Retinal pigment epithelial cell (primary cell): Measurements from ENCODE around the gene CLASP1.

Experiments used
- DNase-seq: peaks from one replicate; pipeline ENCODE4 v3.0.0-alpha.2; 2010; ENCODE audit warnings: low read depth
- H3K4me3 ChIP-seq: 2 replicates; pipeline ENCODE4 v1.5.1; 2011; ENCODE audit warnings: mild to moderate bottlenecking, low read length, control low read depth, moderate library complexity
- CTCF ChIP-seq: conservative IDR thresholded peaks from 2 replicates; pipeline ENCODE4 v1.5.1; 2011; ENCODE audit warnings: low read depth, low read length, control low read depth, inconsistent platforms

The CLASP1 gene

GRCh38 chr2:121362774-121363173 lies 286.5 kb downstream of the CLASP1 start:
- H3K4me3 ChIP-seq = no peak overlapping the region
- no peak for DNase-seq
- TF ChIP-seq CTCF = no peak

GRCh38 chr2:121362226-121362625 lies 287.0 kb downstream of the CLASP1 start:
- no peak for DNase-seq
- no peak overlapping the region for H3K4me3 ChIP-seq
- TF ChIP-seq CTCF = no peak

- no peak for DNase-seq
- no peak overlapping the region for H3K4me3 ChIP-seq
- TF ChIP-seq CTCF = no peak
These were observed 288.5 kb downstream of the CLASP1 start for GRCh38 chr2:121360566-121361300.

- H3K4me3 ChIP-seq = no peak overlapping the region
- DNase-seq = no peak
- no peak for TF ChIP-seq CTCF
These were observed 289.3 kb downstream of the CLASP1 start for GRCh38 chr2:121359716-121360565.

- TF ChIP-seq CTCF = no peak
- DNase-seq = no peak
- H3K4me3 ChIP-seq = no peak overlapping the region
These were observed 290.1 kb downstream of the CLASP1 start for GRCh38 chr2:121359170-121359569.

GRCh38 chr2:121358291-121358690 lies 291.0 kb downstream of the CLASP1 start:
- DNase-seq = no peak
- no peak for TF ChIP-seq CTCF
- H3K4me3 ChIP-seq = no peak overlapping the region
